GM12892 (cell line): Measurements from ENCODE around the gene ZMYND19.

ENCODE experiments used
- POLR2A ChIP-seq: IDR thresholded peaks from 2 replicates; pipeline ENCODE4 v1.6.1; 2011; ENCODE audit warnings: low read depth, low read length, control low read depth
- POLR2AphosphoS5 ChIP-seq: IDR thresholded peaks from 2 replicates; pipeline ENCODE4 v1.6.1; 2011; ENCODE audit warnings: low read depth, low read length, control low read depth

GRCh38 chr9:137551264-137552021 is 38.9 kb downstream of the ZMYND19 start, which contains the start of gene MRPL41:
- TF ChIP-seq POLR2AphosphoS5 (peak; percentile 39; the same call in 1 of the 2 replicates), POLR2A (peak; percentile 81; the same call in 1 of the 2 replicates)
